Measurements from ENCODE around the gene COL6A2.
"Not testable (repeated sequence)": the region's sequence is repeated elsewhere in the genome, so short reads cannot be mapped to it uniquely, and the experiment has no call there.

Gene COL6A2

DNA sequence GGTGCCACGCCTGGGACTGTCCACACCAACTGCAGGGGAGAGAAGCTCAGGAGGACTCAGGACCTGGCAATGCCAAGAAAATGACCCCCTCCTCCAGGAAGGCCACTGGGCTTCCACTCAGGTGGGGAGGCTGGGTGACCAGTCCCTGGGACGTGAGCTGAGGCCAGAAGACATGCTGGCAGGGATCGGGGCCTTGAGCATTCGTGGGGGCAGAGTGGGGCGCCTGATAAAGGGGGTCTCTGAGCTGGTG lies 15.3 kb upstream of the COL6A2 start:
- Histone ChIP-seq H3K9me3 (no peaks in the 10 kb centered on the region), H3K36me3 (no peaks in the 10 kb centered on the region), H3K4me1 (peaks cover 0 to 37% (median 33%) of the 10 kb centered on the region in 4 donors), H3K27me3 (no peaks in the 10 kb centered on the region), H3K27ac (no peak overlapping the region), H3K4me3 (no peak overlapping the region)
- no peak for DNase-seq
- intact Hi-C loops (cut with DNase I; ENCODE audit: low total_unique reads), result no loop called here
- TF ChIP-seq, protein P1, sequence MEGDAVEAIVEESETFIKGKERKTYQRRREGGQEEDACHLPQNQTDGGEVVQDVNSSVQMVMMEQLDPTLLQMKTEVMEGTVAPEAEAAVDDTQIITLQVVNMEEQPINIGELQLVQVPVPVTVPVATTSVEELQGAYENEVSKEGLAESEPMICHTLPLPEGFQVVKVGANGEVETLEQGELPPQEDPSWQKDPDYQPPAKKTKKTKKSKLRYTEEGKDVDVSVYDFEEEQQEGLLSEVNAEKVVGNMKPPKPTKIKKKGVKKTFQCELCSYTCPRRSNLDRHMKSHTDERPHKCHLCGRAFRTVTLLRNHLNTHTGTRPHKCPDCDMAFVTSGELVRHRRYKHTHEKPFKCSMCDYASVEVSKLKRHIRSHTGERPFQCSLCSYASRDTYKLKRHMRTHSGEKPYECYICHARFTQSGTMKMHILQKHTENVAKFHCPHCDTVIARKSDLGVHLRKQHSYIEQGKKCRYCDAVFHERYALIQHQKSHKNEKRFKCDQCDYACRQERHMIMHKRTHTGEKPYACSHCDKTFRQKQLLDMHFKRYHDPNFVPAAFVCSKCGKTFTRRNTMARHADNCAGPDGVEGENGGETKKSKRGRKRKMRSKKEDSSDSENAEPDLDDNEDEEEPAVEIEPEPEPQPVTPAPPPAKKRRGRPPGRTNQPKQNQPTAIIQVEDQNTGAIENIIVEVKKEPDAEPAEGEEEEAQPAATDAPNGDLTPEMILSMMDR (IDR thresholded peaks at IDR 0.05), result no peak

- H3K4me3 ChIP-seq, result no peak overlapping the region
- DNase-seq, result no peak
- H3K27me3 ChIP-seq, result no peaks in the 10 kb centered on the region
- TF ChIP-seq, protein P1 (IDR thresholded peaks at IDR 0.05), result no peak
- peaks cover 0 to 35% (median 32%) of the 10 kb centered on the region in 4 donors for H3K4me1 ChIP-seq
- intact Hi-C loops (cut with DNase I; ENCODE audit: low total_unique reads), result no loop called here
- no peak overlapping the region for H3K27ac ChIP-seq
- no peaks in the 10 kb centered on the region for H3K36me3 ChIP-seq
- H3K9me3 ChIP-seq, result no peaks in the 10 kb centered on the region
These were observed 14.7 kb upstream of the COL6A2 start for GRCh38 chr21:46082963-46083790.

- Histone ChIP-seq H3K27ac (no peak overlapping the region), H3K27me3 (no peaks in the 10 kb centered on the region), H3K36me3 (no peaks in the 10 kb centered on the region), H3K4me3 (no peak overlapping the region), H3K4me1 (peaks cover 0 to 27% (median 24%) of the 10 kb centered on the region in 4 donors), H3K9me3 (no peaks in the 10 kb centered on the region)
- intact Hi-C loops (cut with DNase I; ENCODE audit: low total_unique reads), result no loop called here
- DNase-seq, result peak in 1 of 2 donors; percentile 57
- TF ChIP-seq, protein P1 (IDR thresholded peaks at IDR 0.05), result no peak
These were observed 13.9 kb upstream of the COL6A2 start for GRCh38 chr21:46083791-46084561.

DNA sequence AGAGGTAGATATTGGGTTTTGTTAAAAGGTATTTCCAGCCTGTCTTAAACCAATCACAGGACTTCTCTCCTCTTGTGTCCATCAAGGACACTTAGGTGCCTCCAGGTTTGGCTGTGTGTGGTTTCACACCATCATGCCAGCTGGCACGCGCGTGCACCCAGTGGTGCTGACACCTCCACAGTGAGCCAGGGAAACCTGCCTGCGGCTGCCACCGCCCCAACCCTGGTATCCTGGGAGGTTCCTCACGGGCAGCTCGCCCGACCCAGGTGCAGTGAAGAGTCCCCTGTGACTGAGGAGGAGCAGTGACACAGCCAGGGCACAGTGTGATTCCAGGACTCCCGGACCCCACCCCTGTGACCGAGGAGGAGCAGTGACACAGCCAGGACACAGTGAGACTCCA lies 13.2 kb upstream of the COL6A2 start:
- no peaks in the 10 kb centered on the region for H3K36me3 ChIP-seq
- intact Hi-C loops (cut with DNase I; ENCODE audit: low total_unique reads), result no loop called here
- no peaks in the 10 kb centered on the region for H3K27me3 ChIP-seq
- no peaks in the 10 kb centered on the region for H3K9me3 ChIP-seq
- H3K4me1 ChIP-seq, result peaks cover 0 to 20% (median 18%) of the 10 kb centered on the region in 4 donors
- no peak overlapping the region for H3K27ac ChIP-seq
- no peak overlapping the region for H3K4me3 ChIP-seq
- no peak for DNase-seq
- TF ChIP-seq, protein P1 (IDR thresholded peaks at IDR 0.05), result no peak

- H3K27me3 ChIP-seq; H3K27ac ChIP-seq; H3K36me3 ChIP-seq; H3K9me3 ChIP-seq; intact Hi-C loops (cut with DNase I; ENCODE audit: low total_unique reads); DNase-seq; H3K4me3 ChIP-seq: not testable (repeated sequence)
- peaks cover 0 to 14% (median 13%) of the 10 kb centered on the region in 4 donors for H3K4me1 ChIP-seq
These were observed 12.7 kb upstream of the COL6A2 start for GRCh38 chr21:46085259-46085658.

- H3K4me3 ChIP-seq, result no peak overlapping the region
- TF ChIP-seq, protein P1 (IDR thresholded peaks at IDR 0.05), result no peak
- no peak for DNase-seq
- peaks cover 0 to 12% (median 10%) of the 10 kb centered on the region in 4 donors for H3K4me1 ChIP-seq
- intact Hi-C loops (cut with DNase I; ENCODE audit: low total_unique reads), result no loop called here
- H3K36me3 ChIP-seq, result no peaks in the 10 kb centered on the region
- no peaks in the 10 kb centered on the region for H3K9me3 ChIP-seq
- no peaks in the 10 kb centered on the region for H3K27me3 ChIP-seq
- no peak overlapping the region for H3K27ac ChIP-seq
These were observed 10.3 kb upstream of the COL6A2 start for GRCh38 chr21:46087641-46088040.

All from tibial artery (tissue), 4 donors.